Measurements from ENCODE around the gene SLC9A6.
A peak's percentile ranks its signal among the peaks of the same experiment; 100 is the strongest.

The SLC9A6 gene

GRCh38 chrX:135985157-135985972 lies at the start of gene SLC9A6:
Gene SLC9A6 (plus strand): TSS chrX:135985435. CDS start chrX:135985659, 224 bp downstream.
- DNase-seq = peak; percentile 54

GRCh38 chrX:135944486-135944885 lies 40.7 kb upstream of the SLC9A6 start:
- no peak for DNase-seq

- DNase-seq = no peak
These were observed 33.9 kb upstream of the SLC9A6 start for GRCh38 chrX:135951291-135951690.

- DNase-seq = no peak
These were observed 12.1 kb upstream of the SLC9A6 start for GRCh38 chrX:135973025-135973547.

- peak; percentile 79 for DNase-seq
These were observed 11.5 kb upstream of the SLC9A6 start, which contains the start of gene MMGT1 for GRCh38 chrX:135973548-135974278. Gene MMGT1 (minus strand): TSS chrX:135973988. CDS start chrX:135973675, 313 bp downstream.

- no peak for DNase-seq
These were observed 10.9 kb upstream of the SLC9A6 start for GRCh38 chrX:135974279-135974856.

- DNase-seq = no peak
These were observed 9.8 kb upstream of the SLC9A6 start for GRCh38 chrX:135975421-135975820.

GRCh38 chrX:135977611-135978010 lies 7.6 kb upstream of the SLC9A6 start:
- no peak for DNase-seq

- DNase-seq = no peak
These were observed 4.2 kb upstream of the SLC9A6 start for GRCh38 chrX:135981010-135981409.

GRCh38 chrX:135981668-135982067 lies 3.6 kb upstream of the SLC9A6 start:
- DNase-seq = no peak

GRCh38 chrX:135982860-135983259 lies 2.4 kb upstream of the SLC9A6 start:
- no peak for DNase-seq

GRCh38 chrX:135984256-135984655 lies 979 bp upstream of the SLC9A6 start:
- DNase-seq = no peak

- DNase-seq = no peak
These were observed 461 bp upstream of the SLC9A6 start for GRCh38 chrX:135984791-135985156.

- DNase-seq = no peak
These were observed 707 bp downstream of the SLC9A6 start for GRCh38 chrX:135985973-135986310.

- DNase-seq = no peak
These were observed 3.0 kb downstream of the SLC9A6 start for GRCh38 chrX:135988245-135988644.

- no peak for DNase-seq
These were observed 29.8 kb downstream of the SLC9A6 start for GRCh38 chrX:136015016-136015415.

- no peak for DNase-seq
These were observed 31.6 kb downstream of the SLC9A6 start for GRCh38 chrX:136016881-136017280.

- DNase-seq = no peak
These were observed 34.0 kb downstream of the SLC9A6 start for GRCh38 chrX:136019226-136019625.

GRCh38 chrX:136021160-136021559 lies 35.9 kb downstream of the SLC9A6 start:
- no peak for DNase-seq

- DNase-seq = no peak
These were observed 36.7 kb downstream of the SLC9A6 start for GRCh38 chrX:136021903-136022302.

GRCh38 chrX:136025091-136025490 lies 39.9 kb downstream of the SLC9A6 start:
- no peak for DNase-seq

GRCh38 chrX:136028383-136028984 lies 43.2 kb downstream of the SLC9A6 start:
- peak; percentile 15 for DNase-seq

GRCh38 chrX:136029766-136030165 lies 44.5 kb downstream of the SLC9A6 start:
- no peak for DNase-seq

Data from DMS153 (cell line).